ENCODE results near the gene C1orf159. TPM values are rescaled to one million over a fixed set of nuclear protein-coding genes. Genes with fewer than 3 reads are reported as not detected.

Gene C1orf159
- total and polyA plus RNA-seq, 10 of the 15 experiments (the other 5 are each of a cell fraction or from before 2014, with no cell fraction given) = 0.11 to 23.4 (median 8.0) TPM

- no peak overlapping the region for H3K4me3 ChIP-seq
- no peaks in the 10 kb centered on the region; the same call in 1 of the 2 replicates for H3K4me1 ChIP-seq (ENCODE audit: control insufficient read depth, insufficient read depth, low read length)
- no peak overlapping the region for H3K9ac ChIP-seq (ENCODE audit: control insufficient read depth, insufficient read depth, low read length)
- peaks cover 9% of the 10 kb centered on the region for H3K79me2 ChIP-seq (ENCODE audit: control insufficient read depth, insufficient read depth, low read length)
- no peak overlapping the region for H3K27ac ChIP-seq (ENCODE audit: control insufficient read depth, insufficient read depth)
- in situ Hi-C loops (cut with MboI) (no loop called here), intact Hi-C loops (cut with micrococcal nuclease; ENCODE audit: unreplicated experiment) (no loop called here)
- CTCF ChIA-PET = no interaction called here
- FAIRE-seq (no peak), ATAC-seq (no peak), DNase-seq (ENCODE audit: low read depth, low spot score) (no peak)
- no peaks in the 10 kb centered on the region for H3K27me3 ChIP-seq (replicated peaks in 1 of 2; ENCODE audit: control insufficient read depth in 2 of 2, insufficient read depth in 2 of 2, low read length in 1 of 2)
- SMC1A ChIA-PET (ENCODE audit: uncharacterized antibody, unreplicated experiment) = no interaction called here
- peaks cover 11% of the 10 kb centered on the region; the same call in 2 of the 3 replicates for H3K9me3 ChIP-seq (replicated peaks; ENCODE audit: control insufficient read depth, insufficient read depth, low read length)
- no peak overlapping the region for H2AFZ ChIP-seq (ENCODE audit: control insufficient read depth, low read depth, low read length)
- no peaks in the 10 kb centered on the region for H4K20me1 ChIP-seq (ENCODE audit: control insufficient read depth, insufficient read depth)
- no peak overlapping the region for H3K4me2 ChIP-seq (ENCODE audit: control insufficient read depth, insufficient read depth)
- no TSS peak for BruUV-seq (replicated peaks)
- peaks cover 0 to 2% of the 10 kb centered on the region in 2 experiments; a peak in 1 of 4 replicates for H3K36me3 ChIP-seq (ENCODE audit: control insufficient read depth in 2 of 2, insufficient read depth in 2 of 2, low read length in 1 of 2)
- POLR2A ChIA-PET = no interaction called here
- TF ChIP-seq, protein P1, sequence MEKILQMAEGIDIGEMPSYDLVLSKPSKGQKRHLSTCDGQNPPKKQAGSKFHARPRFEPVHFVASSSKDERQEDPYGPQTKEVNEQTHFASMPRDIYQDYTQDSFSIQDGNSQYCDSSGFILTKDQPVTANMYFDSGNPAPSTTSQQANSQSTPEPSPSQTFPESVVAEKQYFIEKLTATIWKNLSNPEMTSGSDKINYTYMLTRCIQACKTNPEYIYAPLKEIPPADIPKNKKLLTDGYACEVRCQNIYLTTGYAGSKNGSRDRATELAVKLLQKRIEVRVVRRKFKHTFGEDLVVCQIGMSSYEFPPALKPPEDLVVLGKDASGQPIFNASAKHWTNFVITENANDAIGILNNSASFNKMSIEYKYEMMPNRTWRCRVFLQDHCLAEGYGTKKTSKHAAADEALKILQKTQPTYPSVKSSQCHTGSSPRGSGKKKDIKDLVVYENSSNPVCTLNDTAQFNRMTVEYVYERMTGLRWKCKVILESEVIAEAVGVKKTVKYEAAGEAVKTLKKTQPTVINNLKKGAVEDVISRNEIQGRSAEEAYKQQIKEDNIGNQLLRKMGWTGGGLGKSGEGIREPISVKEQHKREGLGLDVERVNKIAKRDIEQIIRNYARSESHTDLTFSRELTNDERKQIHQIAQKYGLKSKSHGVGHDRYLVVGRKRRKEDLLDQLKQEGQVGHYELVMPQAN (conservative IDR thresholded peaks at IDR 0.05) = no peak
- TF ChIP-seq MEF2B (IDR thresholded peaks at IDR 0.05; ENCODE audit: partially characterized antibody, poor library complexity, severe bottlenecking) (no peak), CREM (IDR thresholded peaks at IDR 0.05; ENCODE audit: low read depth) (no peak), EP300 (IDR thresholded peaks at IDR 0.05; ENCODE audit: borderline replicate concordance in 1 of 2, control insufficient read depth in 1 of 2, low read depth in 2 of 2, low read length in 2 of 2) (no peak), SMARCA5 (IDR thresholded peaks at IDR 0.05) (no peak), ZZZ3 (IDR thresholded peaks at IDR 0.05; ENCODE audit: control insufficient read depth, insufficient read length, low read depth) (no peak), SRF (IDR thresholded peaks at IDR 0.05; ENCODE audit: low read depth in 2 of 2, low read length in 2 of 2) (no peak), SMC3 (IDR thresholded peaks at IDR 0.05; ENCODE audit: borderline replicate concordance, low read length) (no peak)
- 95% methylated on average over 29 of the region's 30 CpGs for WGBS (ENCODE audit: insufficient coverage, insufficient replicate concordance, low lambda C conversion rate, missing lambda C conversion rate)
- RAD21 ChIA-PET (ENCODE audit: unreplicated experiment) = no interaction called here
Observed at GRCh38 chr1:1112237-1112985, 3.5 kb downstream of the C1orf159 start.

Data from GM12878 (cell line).